UCSD-AML1 (cell line): ENCODE measurements around the gene LMF2.
A peak's percentile ranks its signal among the peaks of the same experiment; 100 is the strongest.
"Not testable (repeated sequence)": the region's sequence is repeated elsewhere in the genome, so short reads cannot be mapped to it uniquely, and the experiment has no call there.

ENCODE experiments used
- DNase-seq: peaks from one replicate; lab custom pipeline; 2025; ENCODE audit not compliant: unreplicated experiment; lab: John Stamatoyannopoulos, UW

Gene LMF2

GRCh38 chr22:50507421-50507990 lies at the start of gene LMF2:
TSS of gene LMF2 (minus strand) at chr22:50507702. CDS start at chr22:50507675, 27 bp downstream.
- DNase-seq: no peak

GRCh38 chr22:50556703-50557102 lies 49.2 kb upstream of the LMF2 start:
- no peak for DNase-seq

- DNase-seq: no peak
Observed at GRCh38 chr22:50553310-50553709, 45.8 kb upstream of the LMF2 start.

GRCh38 chr22:50551160-50551752 lies 43.8 kb upstream of the LMF2 start:
- DNase-seq: no peak

- no peak for DNase-seq
Observed at GRCh38 chr22:50550395-50550794, 42.9 kb upstream of the LMF2 start.

GRCh38 chr22:50548921-50549790 lies 41.7 kb upstream of the LMF2 start:
- DNase-seq: no peak

GRCh38 chr22:50548040-50548920 lies 40.8 kb upstream of the LMF2 start:
- no peak for DNase-seq

- DNase-seq: no peak
Observed at GRCh38 chr22:50547263-50547985, 39.9 kb upstream of the LMF2 start.

GRCh38 chr22:50546326-50547262 lies 39.1 kb upstream of the LMF2 start:
- no peak for DNase-seq

GRCh38 chr22:50545522-50546325 lies 38.2 kb upstream of the LMF2 start, which contains the start of gene KLHDC7B:
TSS of gene KLHDC7B (plus strand) at chr22:50545899. CDS start at chr22:50546244, 345 bp downstream.
- peak; percentile 27 for DNase-seq

GRCh38 chr22:50544746-50545253 lies 37.3 kb upstream of the LMF2 start:
- DNase-seq: peak; percentile 35

GRCh38 chr22:50544078-50544745 lies 36.7 kb upstream of the LMF2 start:
- DNase-seq: peak; percentile 70

GRCh38 chr22:50542416-50542927 lies 35.0 kb upstream of the LMF2 start:
- DNase-seq: no peak

- DNase-seq: not testable (repeated sequence)
Observed at GRCh38 chr22:50541667-50542026, 34.1 kb upstream of the LMF2 start.

- no peak for DNase-seq
Observed at GRCh38 chr22:50540381-50540780, 32.9 kb upstream of the LMF2 start.

- DNase-seq: no peak
Observed at GRCh38 chr22:50537765-50538164, 30.3 kb upstream of the LMF2 start.

GRCh38 chr22:50536226-50536625 lies 28.7 kb upstream of the LMF2 start:
- no peak for DNase-seq

- no peak for DNase-seq
Observed at GRCh38 chr22:50535113-50535512, 27.6 kb upstream of the LMF2 start.
